T1000 (cell line): ENCODE measurements around the gene HIPK3.
A peak's percentile ranks its signal among the peaks of the same experiment; 100 is the strongest.
"Not testable (repeated sequence)": the region's sequence is repeated elsewhere in the genome, so short reads cannot be mapped to it uniquely, and the experiment has no call there.

ENCODE experiments used
- DNase-seq: peaks from one replicate; lab custom pipeline; 2025; ENCODE audit warnings: mixed read lengths; lab: John Stamatoyannopoulos, UW

HIPK3 gene

DNA sequence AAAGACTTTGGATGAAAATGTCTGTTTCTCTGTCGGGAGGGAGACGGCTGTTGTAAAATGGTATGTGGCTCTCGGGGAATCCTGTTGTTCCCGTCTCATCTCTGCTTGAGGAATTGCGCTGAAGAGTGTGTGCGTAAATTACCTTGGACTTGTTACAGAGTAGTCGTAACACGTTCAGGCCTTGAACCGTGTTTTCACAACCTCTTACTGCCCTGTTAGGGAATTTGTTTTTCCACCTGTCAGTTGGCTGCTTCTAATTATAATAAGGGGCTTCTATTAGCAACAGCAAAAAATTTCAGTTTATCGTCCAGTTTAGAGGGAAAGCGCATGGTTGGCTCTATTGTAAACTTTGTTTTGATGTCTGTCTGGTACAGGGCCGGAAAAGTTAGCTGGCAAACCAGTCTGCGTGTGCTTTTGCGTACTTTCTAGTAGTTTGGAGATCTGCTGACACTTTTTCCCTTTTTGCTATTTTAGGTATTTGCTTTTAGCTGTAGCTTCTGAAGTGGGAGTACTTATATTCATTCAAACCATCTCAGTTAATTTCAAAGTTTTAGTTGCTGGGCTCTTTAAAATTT, 1.5 kb downstream of the HIPK3 start:
- no peak for DNase-seq

DNA sequence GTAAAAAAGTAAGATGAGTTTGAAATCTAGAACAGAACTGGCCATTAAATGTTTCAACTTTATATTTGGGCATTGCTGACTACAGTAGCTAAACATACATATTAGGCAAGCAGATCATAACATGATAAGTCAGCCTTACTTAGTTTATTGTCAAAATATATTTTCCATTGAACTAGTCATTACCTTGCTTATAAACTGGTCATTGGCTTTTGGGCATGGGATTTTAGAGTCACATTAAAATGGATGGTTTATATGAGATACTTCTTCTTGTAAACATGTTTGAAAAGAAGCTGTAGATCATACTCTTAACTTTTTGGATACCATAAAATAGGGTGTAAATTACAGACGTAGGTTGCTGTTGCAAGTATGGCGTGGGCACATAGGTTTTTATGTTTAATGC, 2.7 kb downstream of the HIPK3 start:
- DNase-seq: no peak

- DNase-seq: not testable (repeated sequence)
Observed at GRCh38 chr11:33261350-33261749, 4.2 kb downstream of the HIPK3 start.

DNA sequence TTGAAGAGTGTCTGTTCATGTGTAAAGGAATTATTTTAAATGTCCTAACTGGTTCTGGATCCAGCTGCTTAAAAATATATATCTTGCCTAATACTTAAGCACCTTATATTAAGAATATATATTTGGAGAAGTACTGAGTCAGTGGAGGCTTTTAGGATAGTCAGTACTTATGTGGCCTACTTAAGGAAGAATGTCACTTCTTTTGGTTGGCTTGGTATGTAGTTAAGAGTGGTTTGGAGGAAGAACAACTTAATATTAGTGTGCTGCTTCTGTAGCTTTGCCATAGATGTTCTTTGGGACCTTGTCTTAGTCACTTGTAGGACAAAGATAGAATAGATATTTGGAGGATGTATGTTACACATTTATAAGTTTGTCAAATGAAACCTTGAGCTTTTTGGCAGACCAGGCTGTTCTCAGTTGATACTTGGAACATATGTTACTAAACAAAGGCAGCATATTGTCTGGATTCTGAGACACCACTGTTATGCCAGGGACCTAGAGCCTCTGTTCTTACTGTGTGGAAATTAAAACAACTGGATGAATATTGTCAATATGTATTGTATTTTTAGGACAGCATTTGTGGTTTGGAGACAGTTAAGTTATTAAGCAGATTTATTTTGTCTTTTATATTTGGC, 4.9 kb downstream of the HIPK3 start:
- DNase-seq: no peak

- no peak for DNase-seq
Observed at GRCh38 chr11:33263549-33263948, 6.4 kb downstream of the HIPK3 start.

DNA sequence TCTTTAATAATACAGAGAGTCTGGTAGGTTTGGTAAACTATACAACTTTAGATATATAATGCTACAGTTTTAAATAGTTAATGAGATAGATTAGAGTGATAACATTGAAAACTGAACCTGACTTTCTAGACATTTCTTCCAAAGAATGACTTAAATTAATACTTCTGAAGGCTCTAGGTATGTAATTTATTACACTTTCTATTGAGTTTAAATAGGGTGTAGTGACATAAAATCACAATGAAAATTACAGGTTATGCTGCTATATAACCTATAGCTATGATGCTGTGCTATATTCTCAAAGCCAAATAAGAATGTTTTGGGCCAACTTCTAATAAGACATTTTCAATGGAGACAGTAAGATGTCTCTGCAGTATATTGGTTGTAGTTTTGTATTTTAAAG, 7.7 kb downstream of the HIPK3 start:
- DNase-seq: no peak

DNA sequence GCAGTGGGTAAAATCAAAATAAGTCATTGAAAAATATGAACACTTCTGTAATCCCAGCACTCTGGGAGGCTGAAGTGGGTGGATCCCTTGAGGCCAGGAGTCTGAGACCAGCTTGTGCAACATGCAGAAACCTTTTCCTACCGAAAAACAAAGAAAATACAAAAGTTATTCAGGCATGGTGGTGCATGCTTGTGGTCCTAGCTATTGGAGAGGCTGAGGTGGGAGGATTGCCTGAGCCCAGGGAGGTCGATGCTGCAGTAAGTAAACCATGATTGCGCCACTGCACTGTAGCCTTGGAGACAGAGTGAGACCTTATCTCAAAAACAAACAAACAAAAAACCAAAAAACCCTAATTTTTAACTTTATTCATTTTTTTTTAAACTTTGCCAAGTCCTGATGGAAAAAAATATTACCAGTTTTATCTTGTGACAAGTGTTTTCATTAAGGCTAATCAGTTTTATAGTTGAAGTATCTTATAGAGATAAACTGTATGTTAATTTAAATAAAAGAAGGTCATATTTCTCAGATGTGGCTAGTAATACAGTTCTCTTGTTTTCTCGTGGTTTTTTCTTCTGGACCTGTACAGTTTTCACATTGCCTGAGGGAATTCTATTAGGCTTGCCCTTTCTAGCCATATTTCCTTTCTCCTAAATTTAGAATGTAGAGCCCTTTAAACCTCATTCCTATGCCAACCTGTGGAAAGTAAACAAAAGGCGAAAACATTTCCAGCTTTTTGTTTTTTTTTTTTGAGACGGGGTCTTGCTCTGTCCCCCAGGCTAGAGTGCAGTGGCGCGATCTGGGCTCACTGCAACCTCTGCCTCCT, 9.4 kb downstream of the HIPK3 start:
- DNase-seq: peak; percentile 29

- DNase-seq: no peak
Observed at GRCh38 chr11:33268945-33269540, 11.9 kb downstream of the HIPK3 start.

DNA sequence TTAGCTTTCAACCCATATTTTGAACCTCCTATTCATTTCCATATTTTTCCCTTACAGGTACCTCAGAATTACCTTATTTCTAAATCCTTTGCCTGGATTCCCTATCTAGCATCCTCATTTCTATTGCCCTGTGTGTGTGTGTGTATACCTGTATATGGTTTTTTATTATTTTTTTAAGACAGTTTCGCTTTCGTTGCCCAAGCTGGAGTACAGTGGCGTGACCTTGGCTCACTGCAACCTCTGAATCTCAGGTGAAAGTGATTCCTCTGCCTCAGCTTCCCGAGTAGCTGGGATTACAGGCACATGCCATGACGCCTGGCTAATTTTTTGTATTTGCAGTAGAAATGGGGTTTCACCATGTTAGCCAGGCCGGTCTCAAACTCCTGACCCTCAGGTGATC, 12.6 kb downstream of the HIPK3 start:
- DNase-seq: no peak

GRCh38 chr11:33271059-33271458, 13.9 kb downstream of the HIPK3 start:
- DNase-seq: no peak

DNA sequence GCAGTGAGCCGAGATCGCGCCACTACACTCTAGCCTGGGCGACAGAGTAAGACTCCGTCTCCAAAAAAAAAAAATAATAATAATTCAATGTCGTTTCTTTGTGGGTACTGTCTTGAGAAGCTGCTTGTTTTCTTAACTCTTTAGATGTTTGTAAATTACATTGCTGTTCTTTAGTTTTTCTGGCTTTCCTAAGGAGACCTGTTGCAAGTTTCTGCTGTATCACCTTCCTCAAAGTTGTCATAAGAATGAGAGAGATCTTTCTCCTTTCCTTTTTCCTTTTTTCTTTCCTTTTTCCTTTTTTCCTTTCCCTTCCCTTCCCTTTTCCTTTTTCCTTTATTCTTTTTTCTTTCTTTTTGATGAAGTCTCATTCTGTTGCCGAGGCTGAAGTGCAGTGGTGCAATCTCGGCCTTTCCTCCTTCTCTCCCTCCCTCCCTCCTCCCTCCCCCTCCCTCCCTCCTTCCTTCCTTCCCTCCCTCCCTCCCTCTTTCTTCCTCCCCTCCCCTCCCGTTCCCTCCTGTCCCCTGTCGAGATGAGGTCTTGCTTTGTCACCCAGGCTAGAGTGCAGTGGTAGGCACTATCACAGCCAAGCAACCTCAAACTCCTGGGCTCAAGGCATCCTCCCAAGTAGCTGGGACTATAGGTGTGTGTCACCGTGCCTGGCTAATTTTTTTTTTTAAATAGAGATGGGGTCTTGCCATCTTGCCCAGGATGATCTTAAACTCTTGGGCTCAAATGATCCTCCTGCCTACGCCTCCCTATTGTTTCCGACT, 15.3 kb downstream of the HIPK3 start:
- DNase-seq: no peak

DNA sequence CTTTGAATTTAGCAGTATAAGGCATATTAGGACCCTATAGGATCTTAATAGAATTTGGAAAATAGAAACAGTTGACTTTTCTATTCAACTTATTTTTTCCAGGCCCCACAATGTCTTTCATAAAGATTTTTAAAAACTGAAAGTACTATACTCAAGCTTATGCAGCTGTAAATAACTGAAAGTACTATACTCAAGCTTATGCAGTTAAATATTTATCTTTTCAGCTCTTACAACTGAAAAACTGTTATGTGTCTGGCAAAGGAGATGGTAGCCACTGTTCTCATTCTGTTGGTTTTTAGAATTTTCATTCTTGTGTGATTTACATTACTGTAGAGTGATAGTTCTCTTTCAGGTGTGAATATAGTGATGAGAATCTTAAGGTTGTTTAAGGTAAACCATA, 16.5 kb downstream of the HIPK3 start:
- no peak for DNase-seq

GRCh38 chr11:33280411-33280810, 23.2 kb downstream of the HIPK3 start:
- DNase-seq: no peak

- no peak for DNase-seq
Observed at GRCh38 chr11:33281758-33282157, 24.6 kb downstream of the HIPK3 start.

DNA sequence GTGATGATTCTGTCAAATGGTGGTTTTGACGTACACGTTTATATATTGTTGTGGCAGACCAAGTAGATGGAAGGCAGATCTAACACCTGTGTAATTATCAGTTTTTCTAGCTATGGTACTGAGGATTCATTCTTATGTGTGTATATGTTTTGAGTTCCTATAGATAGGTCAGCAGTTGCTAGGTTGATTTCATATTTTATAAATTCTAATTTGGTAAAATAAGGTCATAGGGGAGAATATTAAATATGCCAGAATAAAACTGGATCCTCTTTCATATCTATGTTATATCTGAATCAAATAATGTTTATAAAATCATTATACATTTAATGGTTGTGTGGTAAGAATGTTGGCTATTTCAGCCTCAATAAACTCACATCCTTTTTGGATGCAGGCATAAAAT, 27.6 kb downstream of the HIPK3 start:
- no peak for DNase-seq

DNA sequence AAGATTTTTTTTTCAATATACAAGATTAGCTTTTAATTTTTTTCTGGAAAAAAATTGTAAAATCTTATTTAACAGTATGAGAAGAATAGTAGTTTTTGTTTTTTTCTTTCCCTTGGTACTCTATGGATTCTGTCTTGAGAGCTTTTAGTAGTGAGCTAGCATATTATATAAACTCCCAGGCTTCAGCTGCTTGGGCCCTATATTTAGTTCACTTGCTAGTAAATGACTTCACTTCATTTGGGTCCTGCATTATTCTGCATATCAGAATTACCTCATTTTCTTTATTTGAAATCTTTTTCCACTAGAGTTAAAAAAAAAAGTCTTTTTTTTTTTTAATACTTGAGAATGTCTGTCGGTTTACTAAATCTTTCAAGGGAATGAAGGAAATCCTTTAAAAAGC, 33.1 kb downstream of the HIPK3 start:
- no peak for DNase-seq

DNA sequence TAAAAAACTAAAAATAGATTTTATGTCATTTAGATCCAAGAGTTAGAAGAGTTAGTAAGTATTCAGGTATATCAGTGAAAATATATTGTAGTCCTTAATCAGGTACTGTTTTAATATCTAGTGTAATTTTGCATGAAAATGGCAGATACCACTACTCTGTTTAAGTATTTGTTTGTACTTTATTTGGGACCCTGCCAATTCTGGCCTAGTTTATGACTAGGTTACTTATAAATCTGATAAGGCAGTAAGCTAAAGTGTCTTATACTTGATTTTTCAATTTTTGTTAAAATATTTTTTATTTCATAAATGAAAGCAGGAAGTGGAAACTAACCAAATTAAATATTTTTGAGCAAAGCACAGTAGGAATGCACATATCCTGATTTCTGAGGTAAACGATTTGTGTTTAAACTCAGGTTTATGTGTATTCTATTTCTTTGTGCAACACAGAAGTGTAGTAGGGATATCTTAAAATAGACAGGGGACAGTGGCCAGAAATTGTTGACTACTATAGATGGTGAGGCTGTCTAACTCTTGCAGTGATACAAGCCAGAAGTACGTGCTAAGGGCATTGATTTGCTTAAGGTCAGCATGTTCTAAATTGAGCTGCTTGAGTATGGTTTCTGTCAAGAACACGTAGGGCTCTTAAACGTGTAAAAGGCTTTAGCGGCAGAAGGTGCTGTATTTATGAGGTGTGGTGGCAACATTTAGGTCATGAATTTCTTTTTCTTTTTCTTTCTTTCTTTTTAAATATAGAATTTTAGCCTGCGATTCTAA, 34.0 kb downstream of the HIPK3 start:
- DNase-seq: no peak

GRCh38 chr11:33292311-33292710, 35.1 kb downstream of the HIPK3 start:
- no peak for DNase-seq

DNA sequence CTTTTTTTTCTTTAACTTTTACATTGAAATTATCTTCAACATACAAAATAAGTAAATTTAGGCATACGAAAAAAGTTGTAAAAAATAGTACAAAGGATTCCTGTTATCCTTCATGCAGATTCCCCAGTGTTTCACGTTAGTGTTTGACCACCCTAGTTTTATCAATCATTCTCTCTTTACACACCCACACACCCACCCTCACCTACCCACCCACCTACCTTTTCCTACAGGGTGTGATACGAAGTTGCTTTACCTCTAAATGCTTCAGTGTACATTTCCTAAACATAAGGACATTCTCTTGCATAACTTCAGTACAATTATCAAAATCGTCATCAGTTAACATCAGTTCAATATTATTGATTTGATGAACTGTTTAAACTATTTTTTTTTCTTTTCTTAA, 37.0 kb downstream of the HIPK3 start:
- no peak for DNase-seq

DNA sequence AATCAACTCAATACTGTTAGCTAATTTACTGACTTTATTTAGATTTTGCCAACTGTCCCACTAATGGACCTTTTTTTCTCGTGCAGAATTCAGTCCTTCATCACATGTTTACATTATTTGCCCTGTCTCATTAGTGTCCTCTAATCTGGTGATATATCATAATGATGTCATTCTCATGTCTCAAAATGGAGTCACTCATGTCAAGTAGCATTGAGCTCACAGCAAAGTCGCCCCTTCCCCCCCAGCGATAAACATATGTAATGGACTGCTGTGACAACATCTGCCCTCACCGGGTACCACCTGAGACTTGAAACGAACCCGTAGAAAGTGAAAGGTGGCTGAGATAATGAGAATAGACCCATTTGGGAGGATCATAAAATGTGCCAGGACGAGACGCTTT, 37.6 kb downstream of the HIPK3 start:
- no peak for DNase-seq

- no peak for DNase-seq
Observed at GRCh38 chr11:33296695-33297094, 39.5 kb downstream of the HIPK3 start.
